ENCODE results near the gene TFIP11. TPM values are rescaled to one million over a fixed set of nuclear protein-coding genes. Genes with fewer than 3 reads are reported as not detected.

The TFIP11 gene
- total and polyA plus RNA-seq, 4 donors, result 14.3 to 31.7 (median 24.6) TPM

- TF ChIP-seq RAD21 (IDR thresholded peaks at IDR 0.05), result no peak
- TF ChIP-seq YY1 (IDR thresholded peaks at IDR 0.05), result no peak
- TF ChIP-seq, protein P1, sequence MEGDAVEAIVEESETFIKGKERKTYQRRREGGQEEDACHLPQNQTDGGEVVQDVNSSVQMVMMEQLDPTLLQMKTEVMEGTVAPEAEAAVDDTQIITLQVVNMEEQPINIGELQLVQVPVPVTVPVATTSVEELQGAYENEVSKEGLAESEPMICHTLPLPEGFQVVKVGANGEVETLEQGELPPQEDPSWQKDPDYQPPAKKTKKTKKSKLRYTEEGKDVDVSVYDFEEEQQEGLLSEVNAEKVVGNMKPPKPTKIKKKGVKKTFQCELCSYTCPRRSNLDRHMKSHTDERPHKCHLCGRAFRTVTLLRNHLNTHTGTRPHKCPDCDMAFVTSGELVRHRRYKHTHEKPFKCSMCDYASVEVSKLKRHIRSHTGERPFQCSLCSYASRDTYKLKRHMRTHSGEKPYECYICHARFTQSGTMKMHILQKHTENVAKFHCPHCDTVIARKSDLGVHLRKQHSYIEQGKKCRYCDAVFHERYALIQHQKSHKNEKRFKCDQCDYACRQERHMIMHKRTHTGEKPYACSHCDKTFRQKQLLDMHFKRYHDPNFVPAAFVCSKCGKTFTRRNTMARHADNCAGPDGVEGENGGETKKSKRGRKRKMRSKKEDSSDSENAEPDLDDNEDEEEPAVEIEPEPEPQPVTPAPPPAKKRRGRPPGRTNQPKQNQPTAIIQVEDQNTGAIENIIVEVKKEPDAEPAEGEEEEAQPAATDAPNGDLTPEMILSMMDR (IDR thresholded peaks at IDR 0.05; ENCODE audit: low read depth, low read length, missing input control), result no peak
Observed at GRCh38 chr22:26447584-26448329, 64.5 kb downstream of the TFIP11 start (continued).

DNA sequence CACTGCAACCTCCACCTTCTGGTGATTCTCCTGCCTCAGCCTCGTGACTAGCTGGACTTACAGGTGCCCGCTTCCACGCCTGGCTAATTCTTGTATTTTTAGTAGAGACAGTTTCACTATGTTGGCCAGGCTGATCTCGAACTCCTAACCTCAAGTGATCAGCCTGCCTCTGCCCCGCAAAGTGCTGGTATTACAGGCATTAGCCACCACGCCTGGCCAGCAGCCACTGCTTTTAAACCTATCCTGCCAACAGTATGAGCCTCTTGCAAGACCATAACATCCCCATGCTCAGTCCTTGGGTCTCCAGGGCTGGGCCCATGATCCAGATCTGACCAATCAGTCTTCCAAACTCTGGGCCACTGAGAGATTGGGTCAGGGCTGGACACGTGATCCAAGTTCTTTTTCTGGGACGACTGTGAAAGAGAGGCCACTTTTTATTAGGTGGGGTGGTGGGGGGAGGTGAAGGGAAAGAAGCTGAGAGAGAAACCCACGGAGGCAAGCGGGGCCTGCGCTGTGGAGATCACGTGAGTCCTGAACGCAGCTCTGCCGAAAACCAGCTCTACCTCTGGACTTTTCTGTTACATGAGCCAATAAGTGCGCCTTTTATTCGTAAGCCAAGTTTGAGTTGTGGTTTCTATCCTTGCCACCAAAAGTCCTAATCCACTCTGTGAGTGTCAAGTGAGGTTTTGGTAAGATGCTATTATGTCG is 65.3 kb downstream of the TFIP11 start:
- no peak for DNase-seq (ENCODE audit: low spot score)
- Histone ChIP-seq H3K27ac (ENCODE audit: low read depth in 1 of 2, low read length in 2 of 2) (no peak overlapping the region), H3K27me3 (ENCODE audit: control insufficient read depth in 4 of 4, insufficient read depth in 4 of 4, low read length in 3 of 4) (no peaks in the 10 kb centered on the region), H3K4me1 (ENCODE audit: control insufficient read depth in 4 of 4, insufficient read depth in 4 of 4, low read length in 3 of 4) (no peaks in the 10 kb centered on the region), H3K9me3 (ENCODE audit: control insufficient read depth in 4 of 4, low read length in 3 of 4) (no peaks in the 10 kb centered on the region), H3K9ac (ENCODE audit: low read depth in 1 of 2, low read length in 2 of 2) (no peak overlapping the region), H3K4me3 (ENCODE audit: low read depth in 1 of 3, low read length in 3 of 3) (no peak overlapping the region), H3K36me3 (ENCODE audit: control insufficient read depth in 4 of 4, insufficient read depth in 3 of 4, low read depth in 1 of 4, low read length in 3 of 4) (peaks cover 0 to 17% (median 8%) of the 10 kb centered on the region in 4 donors)
- WGBS, result 93% methylated on average over 17 of the region's 17 CpGs
- TF ChIP-seq FOXA2 (IDR thresholded peaks at IDR 0.05), result no peak
- TF ChIP-seq, protein P1 (IDR thresholded peaks at IDR 0.05; ENCODE audit: low read depth, low read length, missing input control), result no peak
- TF ChIP-seq JUND (IDR thresholded peaks at IDR 0.05), result no peak
- TF ChIP-seq ATF3 (IDR thresholded peaks at IDR 0.05), result no peak
- TF ChIP-seq YY1 (IDR thresholded peaks at IDR 0.05), result no peak
- TF ChIP-seq RAD21 (IDR thresholded peaks at IDR 0.05), result no peak
- TF ChIP-seq EGR1 (IDR thresholded peaks at IDR 0.05; ENCODE audit: low read depth in 2 of 2), result no peak
- no peak for TF ChIP-seq HNF4A (conservative IDR thresholded peaks at IDR 0.05)
- no peak for TF ChIP-seq TAF1 (conservative IDR thresholded peaks at IDR 0.05)
- TF ChIP-seq SP1 (IDR thresholded peaks at IDR 0.05), result no peak
- TF ChIP-seq HNF4G (IDR thresholded peaks at IDR 0.05), result no peak
- TF ChIP-seq GABPA (IDR thresholded peaks at IDR 0.05 in 1 of 2, conservative IDR thresholded peaks at IDR 0.05 in 1 of 2), result no peak

DNA sequence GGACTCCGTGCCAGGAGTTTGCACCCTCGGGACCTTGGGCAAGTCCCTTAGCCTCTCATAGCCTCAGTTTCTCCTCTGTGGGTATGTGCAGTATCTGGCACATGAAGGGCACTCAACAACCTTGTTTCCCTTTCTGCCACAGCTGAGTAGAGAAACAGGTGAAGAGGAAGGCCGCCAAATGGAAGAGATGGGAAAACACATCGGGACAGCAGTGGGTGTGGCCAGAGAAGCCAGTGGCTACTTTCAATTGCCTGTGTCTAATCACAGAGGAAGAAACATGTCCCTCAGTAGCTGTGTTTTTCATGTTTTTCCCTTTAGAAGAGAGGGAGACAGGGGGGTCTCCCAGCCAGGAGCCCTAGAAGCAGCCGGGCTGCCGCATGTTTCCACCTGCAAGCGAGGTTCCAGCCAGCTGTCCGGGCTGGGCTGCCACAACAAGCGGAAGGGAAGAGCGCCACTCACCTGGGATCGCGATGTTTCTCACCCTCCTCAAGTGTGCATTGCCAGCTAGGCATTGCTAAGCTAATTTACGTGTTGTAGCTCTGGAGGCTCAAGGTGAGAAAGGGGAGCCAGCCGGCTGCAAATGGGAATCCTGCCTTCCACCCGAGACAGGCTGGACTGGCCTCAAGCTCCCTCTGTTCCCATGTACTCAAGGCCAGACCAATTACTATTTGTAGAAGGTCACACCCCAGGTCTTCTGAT is 66.5 kb downstream of the TFIP11 start:
- Histone ChIP-seq H3K27ac (ENCODE audit: low read depth in 1 of 2, low read length in 2 of 2) (no peak overlapping the region), H3K36me3 (ENCODE audit: control insufficient read depth in 4 of 4, insufficient read depth in 3 of 4, low read depth in 1 of 4, low read length in 3 of 4) (peaks cover 0 to 6% (median under 1%) of the 10 kb centered on the region in 4 donors), H3K27me3 (ENCODE audit: control insufficient read depth in 4 of 4, insufficient read depth in 4 of 4, low read length in 3 of 4) (no peaks in the 10 kb centered on the region), H3K4me1 (ENCODE audit: control insufficient read depth in 4 of 4, insufficient read depth in 4 of 4, low read length in 3 of 4) (no peaks in the 10 kb centered on the region), H3K9me3 (ENCODE audit: control insufficient read depth in 4 of 4, low read length in 3 of 4) (no peaks in the 10 kb centered on the region), H3K4me3 (ENCODE audit: low read depth in 1 of 3, low read length in 3 of 3) (no peak overlapping the region), H3K9ac (ENCODE audit: low read depth in 1 of 2, low read length in 2 of 2) (no peak overlapping the region)
- no peak for DNase-seq (ENCODE audit: low spot score)
- 71% methylated on average over 15 of the region's 15 CpGs for WGBS
- TF ChIP-seq FOXA2 (IDR thresholded peaks at IDR 0.05) (no peak), FOXA1 (IDR thresholded peaks at IDR 0.05) (no peak), HNF4G (IDR thresholded peaks at IDR 0.05) (no peak), HNF4A (conservative IDR thresholded peaks at IDR 0.05) (no peak), GABPA (IDR thresholded peaks at IDR 0.05 in 1 of 2, conservative IDR thresholded peaks at IDR 0.05 in 1 of 2) (no peak), TAF1 (conservative IDR thresholded peaks at IDR 0.05) (no peak)
- TF ChIP-seq, protein P1 (IDR thresholded peaks at IDR 0.05; ENCODE audit: low read depth, low read length, missing input control), result no peak
- TF ChIP-seq, protein P2, sequence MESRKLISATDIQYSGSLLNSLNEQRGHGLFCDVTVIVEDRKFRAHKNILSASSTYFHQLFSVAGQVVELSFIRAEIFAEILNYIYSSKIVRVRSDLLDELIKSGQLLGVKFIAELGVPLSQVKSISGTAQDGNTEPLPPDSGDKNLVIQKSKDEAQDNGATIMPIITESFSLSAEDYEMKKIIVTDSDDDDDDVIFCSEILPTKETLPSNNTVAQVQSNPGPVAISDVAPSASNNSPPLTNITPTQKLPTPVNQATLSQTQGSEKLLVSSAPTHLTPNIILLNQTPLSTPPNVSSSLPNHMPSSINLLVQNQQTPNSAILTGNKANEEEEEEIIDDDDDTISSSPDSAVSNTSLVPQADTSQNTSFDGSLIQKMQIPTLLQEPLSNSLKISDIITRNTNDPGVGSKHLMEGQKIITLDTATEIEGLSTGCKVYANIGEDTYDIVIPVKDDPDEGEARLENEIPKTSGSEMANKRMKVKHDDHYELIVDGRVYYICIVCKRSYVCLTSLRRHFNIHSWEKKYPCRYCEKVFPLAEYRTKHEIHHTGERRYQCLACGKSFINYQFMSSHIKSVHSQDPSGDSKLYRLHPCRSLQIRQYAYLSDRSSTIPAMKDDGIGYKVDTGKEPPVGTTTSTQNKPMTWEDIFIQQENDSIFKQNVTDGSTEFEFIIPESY (IDR thresholded peaks at IDR 0.05), result no peak

Data from liver (tissue), 9 donors.